HL-60 (cell line): ENCODE measurements around the gene CNIH2.

Experiments
- DNase-seq, 2 experiments: peaks; one replicate each; pipeline ENCODE4 v3.0.0-alpha.2; 2010 to 2020; ENCODE audit warnings: low read depth in 1 of 2, low spot score in 1 of 2
- H3K27ac ChIP-seq: fragments of 250-450 bp; sonication (Bioruptor Pico); replicated peaks from 2 replicates; pipeline ENCODE4 v1.5.1; 2020; ENCODE audit warnings: mild to moderate bottlenecking, moderate library complexity
- H3K27me3 ChIP-seq: fragments of 250-450 bp; sonication (Bioruptor Pico); 2 replicates; pipeline ENCODE4 v1.5.1; 2021; ENCODE audit warnings: mild to moderate bottlenecking, moderate library complexity; ENCODE audit not compliant: insufficient read depth, poor library complexity, severe bottlenecking
- H3K4me3 ChIP-seq: replicated peaks from 2 replicates; pipeline ENCODE4 v1.5.1; 2011; ENCODE audit warnings: mild to moderate bottlenecking, control low read depth, low read length; ENCODE audit not compliant: insufficient read depth
- GABPA ChIP-seq: IDR thresholded peaks from 2 replicates; pipeline ENCODE4 v1.6.1; 2012; ENCODE audit warnings: low read depth
- POLR2AphosphoS5 ChIP-seq: IDR thresholded peaks from 2 replicates; pipeline ENCODE4 v1.6.1; 2012; ENCODE audit warnings: low read depth
- SPI1 ChIP-seq: IDR thresholded peaks from 2 replicates; pipeline ENCODE4 v1.6.1; 2012; ENCODE audit warnings: low read depth, mild to moderate bottlenecking, borderline replicate concordance
- TF ChIP-seq, protein P1 (sequence below): IDR thresholded peaks from 2 replicates; pipeline ENCODE4 v1.6.1; 2012; ENCODE audit warnings: low read depth; ENCODE audit not compliant: insufficient replicate concordance
- TF ChIP-seq, protein P2 (sequence below): IDR thresholded peaks from one replicate; pipeline ENCODE4 v1.5.1; 2011; ENCODE audit warnings: low read length, control low read depth, inconsistent platforms; ENCODE audit not compliant: insufficient read depth

The CNIH2 gene

DNA sequence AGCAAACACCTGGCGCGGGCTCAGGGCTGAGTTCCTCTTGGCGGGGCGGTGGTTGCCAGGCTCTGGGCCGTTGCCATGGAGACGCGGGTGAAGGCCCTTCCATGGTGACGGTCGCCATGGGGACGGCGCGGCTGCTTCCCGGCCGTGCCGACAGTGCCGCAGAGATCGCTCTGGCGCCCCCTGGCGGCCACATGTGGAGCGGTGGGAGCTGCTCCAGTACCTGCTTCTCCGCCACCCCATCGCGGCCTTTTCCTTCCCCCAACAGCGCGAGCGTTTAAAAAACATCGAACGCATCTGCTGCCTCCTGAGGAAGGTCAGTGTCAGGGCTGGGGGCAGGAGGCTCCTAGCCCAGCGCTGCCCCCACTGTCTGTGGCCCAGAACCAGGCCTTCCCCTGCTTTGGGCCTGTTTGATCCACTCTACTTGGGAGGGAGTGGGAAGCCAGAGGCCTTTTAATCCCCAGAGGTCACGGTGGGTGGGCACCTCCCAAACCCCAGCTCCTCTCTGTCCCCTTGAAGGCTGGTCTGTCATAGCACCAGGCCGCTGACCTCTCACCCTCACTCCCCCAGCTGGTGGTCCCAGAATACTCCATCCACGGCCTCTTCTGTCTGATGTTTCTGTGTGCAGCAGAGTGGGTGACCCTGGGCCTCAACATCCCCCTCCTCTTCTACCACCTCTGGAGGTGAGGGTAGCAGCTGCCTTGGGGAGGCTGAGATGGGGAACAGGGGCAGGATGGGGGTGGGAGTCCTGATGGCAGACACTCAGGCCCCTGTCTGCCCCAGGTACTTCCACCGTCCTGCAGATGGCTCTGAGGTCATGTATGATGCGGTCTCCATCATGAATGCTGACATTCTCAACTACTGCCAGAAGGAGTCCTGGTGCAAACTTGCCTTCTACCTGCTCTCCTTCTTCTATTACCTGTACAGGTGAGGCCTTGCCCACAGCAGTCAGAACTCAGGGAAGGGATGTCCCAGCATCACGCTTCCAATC, 4.8 kb downstream of the CNIH2 start:
- Histone ChIP-seq H3K27me3 (no peaks in the 10 kb centered on the region), H3K4me3 (no peak overlapping the region), H3K27ac (no peak overlapping the region)
- peak; percentile 98 for DNase-seq
- TF ChIP-seq GABPA, result no peak
- TF ChIP-seq SPI1, result peak; percentile 58; the same call in 1 of the 2 replicates
- TF ChIP-seq, protein P1, sequence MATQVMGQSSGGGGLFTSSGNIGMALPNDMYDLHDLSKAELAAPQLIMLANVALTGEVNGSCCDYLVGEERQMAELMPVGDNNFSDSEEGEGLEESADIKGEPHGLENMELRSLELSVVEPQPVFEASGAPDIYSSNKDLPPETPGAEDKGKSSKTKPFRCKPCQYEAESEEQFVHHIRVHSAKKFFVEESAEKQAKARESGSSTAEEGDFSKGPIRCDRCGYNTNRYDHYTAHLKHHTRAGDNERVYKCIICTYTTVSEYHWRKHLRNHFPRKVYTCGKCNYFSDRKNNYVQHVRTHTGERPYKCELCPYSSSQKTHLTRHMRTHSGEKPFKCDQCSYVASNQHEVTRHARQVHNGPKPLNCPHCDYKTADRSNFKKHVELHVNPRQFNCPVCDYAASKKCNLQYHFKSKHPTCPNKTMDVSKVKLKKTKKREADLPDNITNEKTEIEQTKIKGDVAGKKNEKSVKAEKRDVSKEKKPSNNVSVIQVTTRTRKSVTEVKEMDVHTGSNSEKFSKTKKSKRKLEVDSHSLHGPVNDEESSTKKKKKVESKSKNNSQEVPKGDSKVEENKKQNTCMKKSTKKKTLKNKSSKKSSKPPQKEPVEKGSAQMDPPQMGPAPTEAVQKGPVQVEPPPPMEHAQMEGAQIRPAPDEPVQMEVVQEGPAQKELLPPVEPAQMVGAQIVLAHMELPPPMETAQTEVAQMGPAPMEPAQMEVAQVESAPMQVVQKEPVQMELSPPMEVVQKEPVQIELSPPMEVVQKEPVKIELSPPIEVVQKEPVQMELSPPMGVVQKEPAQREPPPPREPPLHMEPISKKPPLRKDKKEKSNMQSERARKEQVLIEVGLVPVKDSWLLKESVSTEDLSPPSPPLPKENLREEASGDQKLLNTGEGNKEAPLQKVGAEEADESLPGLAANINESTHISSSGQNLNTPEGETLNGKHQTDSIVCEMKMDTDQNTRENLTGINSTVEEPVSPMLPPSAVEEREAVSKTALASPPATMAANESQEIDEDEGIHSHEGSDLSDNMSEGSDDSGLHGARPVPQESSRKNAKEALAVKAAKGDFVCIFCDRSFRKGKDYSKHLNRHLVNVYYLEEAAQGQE, result no peak
- TF ChIP-seq, protein P2, sequence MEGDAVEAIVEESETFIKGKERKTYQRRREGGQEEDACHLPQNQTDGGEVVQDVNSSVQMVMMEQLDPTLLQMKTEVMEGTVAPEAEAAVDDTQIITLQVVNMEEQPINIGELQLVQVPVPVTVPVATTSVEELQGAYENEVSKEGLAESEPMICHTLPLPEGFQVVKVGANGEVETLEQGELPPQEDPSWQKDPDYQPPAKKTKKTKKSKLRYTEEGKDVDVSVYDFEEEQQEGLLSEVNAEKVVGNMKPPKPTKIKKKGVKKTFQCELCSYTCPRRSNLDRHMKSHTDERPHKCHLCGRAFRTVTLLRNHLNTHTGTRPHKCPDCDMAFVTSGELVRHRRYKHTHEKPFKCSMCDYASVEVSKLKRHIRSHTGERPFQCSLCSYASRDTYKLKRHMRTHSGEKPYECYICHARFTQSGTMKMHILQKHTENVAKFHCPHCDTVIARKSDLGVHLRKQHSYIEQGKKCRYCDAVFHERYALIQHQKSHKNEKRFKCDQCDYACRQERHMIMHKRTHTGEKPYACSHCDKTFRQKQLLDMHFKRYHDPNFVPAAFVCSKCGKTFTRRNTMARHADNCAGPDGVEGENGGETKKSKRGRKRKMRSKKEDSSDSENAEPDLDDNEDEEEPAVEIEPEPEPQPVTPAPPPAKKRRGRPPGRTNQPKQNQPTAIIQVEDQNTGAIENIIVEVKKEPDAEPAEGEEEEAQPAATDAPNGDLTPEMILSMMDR, result peak; percentile 95
- no peak; the same call in 1 of the 2 replicates for TF ChIP-seq POLR2AphosphoS5

DNA sequence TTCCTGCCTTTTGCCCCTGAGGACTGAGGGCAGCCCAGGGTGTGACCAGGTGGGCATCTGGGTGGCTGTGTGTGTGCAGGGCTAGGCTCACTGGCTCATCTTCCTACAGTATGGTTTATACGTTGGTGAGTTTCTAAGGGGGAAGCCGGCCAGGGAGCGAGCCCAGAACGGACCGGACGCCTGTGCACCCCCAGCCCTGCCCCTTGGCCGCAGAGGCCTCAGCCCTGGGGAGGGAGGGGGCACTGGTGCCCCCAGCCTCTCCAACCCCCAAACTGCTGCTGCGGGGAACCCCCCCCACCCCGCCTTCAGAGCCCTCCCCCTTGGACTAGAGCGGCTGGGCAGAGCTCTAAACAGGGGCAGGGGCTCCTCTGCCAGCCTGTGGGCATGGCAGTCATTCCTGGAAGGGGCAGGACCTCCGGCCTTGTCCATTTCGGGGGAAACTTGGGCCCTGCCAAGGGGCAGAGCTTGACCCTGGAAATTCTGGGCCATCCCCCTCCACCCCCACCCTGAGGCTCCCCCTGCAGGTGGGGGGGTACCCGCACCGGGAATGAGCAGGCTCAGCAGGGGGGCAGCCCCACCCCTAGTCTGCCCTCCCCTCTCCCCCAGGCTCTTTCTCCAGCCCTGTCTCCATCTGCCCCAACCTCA, 5.6 kb downstream of the CNIH2 start:
- Histone ChIP-seq H3K27ac (no peak overlapping the region), H3K4me3 (no peak overlapping the region), H3K27me3 (no peaks in the 10 kb centered on the region)
- no peak for DNase-seq
- TF ChIP-seq, protein P2, result no peak
- TF ChIP-seq SPI1 (no peak), GABPA (no peak), POLR2AphosphoS5 (no peak)
- TF ChIP-seq, protein P1, result no peak

DNA sequence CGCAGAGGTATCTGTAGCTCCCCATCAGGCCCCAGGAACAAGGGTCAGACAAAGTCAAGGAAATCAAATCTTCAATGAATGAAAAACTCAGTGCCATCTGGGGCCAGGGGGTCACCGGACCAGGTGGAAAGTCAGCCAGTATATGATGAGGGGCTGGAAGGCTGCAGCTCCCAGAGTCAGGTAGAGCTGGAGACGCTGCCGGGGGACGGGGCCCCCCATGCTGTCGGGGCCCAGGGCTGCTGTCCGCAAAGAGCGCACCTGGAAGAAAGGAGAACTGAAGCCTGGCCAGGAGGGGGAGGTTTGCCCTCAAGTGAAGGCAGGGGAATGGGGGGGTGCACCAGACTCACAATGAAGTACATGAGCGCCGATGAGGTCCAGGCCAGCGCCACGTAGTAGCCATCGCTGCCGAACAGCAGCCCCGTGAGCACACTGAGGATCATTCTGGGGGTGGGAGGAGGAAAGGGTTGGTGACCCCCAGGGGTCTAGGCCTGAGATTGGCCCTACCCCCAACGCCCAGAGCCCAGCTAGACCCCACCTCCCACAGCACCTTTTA, 6.6 kb downstream of the CNIH2 start:
- Histone ChIP-seq H3K27me3 (no peaks in the 10 kb centered on the region), H3K27ac (no peak overlapping the region), H3K4me3 (no peak overlapping the region)
- no peak for DNase-seq
- TF ChIP-seq GABPA (no peak), POLR2AphosphoS5 (no peak), SPI1 (no peak)
- TF ChIP-seq, protein P2, result no peak
- TF ChIP-seq, protein P1, result no peak
